ENCODE measurements around the gene FHL2. TPM values are rescaled to one million over a fixed set of nuclear protein-coding genes. Genes with fewer than 3 reads are reported as not detected.

Gene FHL2
- total and polyA plus RNA-seq, 2 donors (not counting 3 experiments of a cell fraction or from before 2014, with no cell fraction given): 197 to 491 TPM

GRCh38 chr2:105391058-105391627, 7.7 kb downstream of the FHL2 start:
- H2AFZ ChIP-seq (ENCODE audit: low read depth, low read length): no peak overlapping the region
- POLR2A ChIA-PET: interaction anchor here (0.5 to 1.6 kb wide), 3 partner anchors 15 to 19 kb away, joined by 3 to 4 read pairs (median 3); no protein-coding TSS in a partner anchor
- H3K9ac ChIP-seq (replicated peaks; ENCODE audit: extremely low read depth, insufficient read depth, low read length): peak overlapping the region; percentile 100
- no peak overlapping the region for H3K4me3 ChIP-seq (replicated peaks in 1 of 3; ENCODE audit: insufficient read depth in 1 of 3, low read depth in 1 of 3, low read length in 3 of 3)
- BruUV-seq (replicated peaks): no TSS peak
- H3K27ac ChIP-seq (ENCODE audit: insufficient read depth, low read depth, low read length): peak overlapping the region; percentile 92
- peak; percentile 22 for DNase-seq (ENCODE audit: low read depth, low spot score)
- no peaks in the 10 kb centered on the region for H3K9me3 ChIP-seq (replicated peaks; ENCODE audit: control insufficient read depth, insufficient read depth, low read length)
- H3K4me2 ChIP-seq (ENCODE audit: insufficient read depth, low read length): no peak overlapping the region
- no peaks in the 10 kb centered on the region for H3K27me3 ChIP-seq (ENCODE audit: control insufficient read depth in 2 of 2, insufficient read depth in 2 of 2, low read length in 2 of 2)
- FAIRE-seq: no peak
- no peak for TF ChIP-seq MAX (IDR thresholded peaks at IDR 0.05; ENCODE audit: insufficient read depth, insufficient read length)
- no peaks in the 10 kb centered on the region for H4K20me1 ChIP-seq (replicated peaks; ENCODE audit: control insufficient read depth, extremely low read depth, insufficient read depth, low read length)
- H3K4me1 ChIP-seq (ENCODE audit: control insufficient read depth, extremely low read depth, insufficient read depth, low read length): peaks cover 90% of the 10 kb centered on the region
- intact Hi-C loops (cut with micrococcal nuclease): loop anchor here (10.0 kb wide), 1 partner anchor 804 kb away; the partner anchor contains the start of gene UXS1
- no peaks in the 10 kb centered on the region for H3K9me1 ChIP-seq (replicated peaks; ENCODE audit: control insufficient read depth, extremely low read depth, insufficient read depth, low read length)
- peaks cover 89% of the 10 kb centered on the region for H3K79me2 ChIP-seq (ENCODE audit: control insufficient read depth, insufficient read depth, low read length)
- peaks cover 10 to 18% of the 10 kb centered on the region in 2 experiments for H3K36me3 ChIP-seq (ENCODE audit: control insufficient read depth in 2 of 2, extremely low read depth in 1 of 2, insufficient read depth in 2 of 2, low read length in 2 of 2)
- dilution Hi-C loops (cut with MboI; ENCODE audit: extremely low pct_ligation_motif_present, low sequenced_read_pairs): no loop called here
- CTCF ChIA-PET: interaction anchor here (0.7 to 3.8 kb wide), 3 partner anchors 46 to 130 kb away, joined by 3 to 27 read pairs (median 6); no protein-coding TSS in a partner anchor

GRCh38 chr2:105390454-105390853, 8.4 kb downstream of the FHL2 start:
- Histone ChIP-seq H4K20me1 (replicated peaks; ENCODE audit: control insufficient read depth, extremely low read depth, insufficient read depth, low read length) (no peaks in the 10 kb centered on the region), H3K27ac (ENCODE audit: insufficient read depth, low read depth, low read length) (peak overlapping the region; percentile 92), H3K79me2 (ENCODE audit: control insufficient read depth, insufficient read depth, low read length) (peaks cover 89% of the 10 kb centered on the region), H3K36me3 (ENCODE audit: control insufficient read depth in 2 of 2, extremely low read depth in 1 of 2, insufficient read depth in 2 of 2, low read length in 2 of 2) (peaks cover 17 to 19% of the 10 kb centered on the region in 2 experiments), H3K27me3 (ENCODE audit: control insufficient read depth in 2 of 2, insufficient read depth in 2 of 2, low read length in 2 of 2) (no peaks in the 10 kb centered on the region), H3K9me3 (replicated peaks; ENCODE audit: control insufficient read depth, insufficient read depth, low read length) (no peaks in the 10 kb centered on the region), H3K4me1 (ENCODE audit: control insufficient read depth, extremely low read depth, insufficient read depth, low read length) (peaks cover 86% of the 10 kb centered on the region), H3K4me3 (replicated peaks in 1 of 3; ENCODE audit: insufficient read depth in 1 of 3, low read depth in 1 of 3, low read length in 3 of 3) (no peak overlapping the region), H3K4me2 (ENCODE audit: insufficient read depth, low read length) (peak overlapping the region; percentile 8), H2AFZ (ENCODE audit: low read depth, low read length) (no peak overlapping the region), H3K9me1 (replicated peaks; ENCODE audit: control insufficient read depth, extremely low read depth, insufficient read depth, low read length) (no peaks in the 10 kb centered on the region), H3K9ac (replicated peaks; ENCODE audit: extremely low read depth, insufficient read depth, low read length) (peak overlapping the region; percentile 55)
- ChIA-PET POLR2A (interaction anchor here (0.6 to 1.6 kb wide), 2 partner anchors 16 to 19 kb away, joined by 3 read pairs; no protein-coding TSS in a partner anchor), CTCF (interaction anchor here (1.0 to 3.8 kb wide), 7 partner anchors 9 to 131 kb away, joined by 3 to 27 read pairs (median 6); partner anchors contain the start of gene FHL2)
- no TSS peak for BruUV-seq (replicated peaks)
- FAIRE-seq: no peak
- no peak for TF ChIP-seq POLR2A (IDR thresholded peaks at IDR 0.05; ENCODE audit: low read depth, low read length)
- TF ChIP-seq POLR2AphosphoS5 (IDR thresholded peaks at IDR 0.05; ENCODE audit: insufficient read depth, low read depth, low read length): peak; percentile 35
- DNase-seq (ENCODE audit: low read depth, low spot score): peak; percentile 44
- intact Hi-C loops (cut with micrococcal nuclease) (loop anchor here (10.0 kb wide), 1 partner anchor 804 kb away; the partner anchor contains the start of gene UXS1), dilution Hi-C loops (cut with MboI; ENCODE audit: extremely low pct_ligation_motif_present, low sequenced_read_pairs) (no loop called here)

Measured in endothelial cell of umbilical vein (primary cell).